Glutamatergic neuron (in vitro differentiated cells): ENCODE measurements around the gene BLID. TPM values are rescaled to one million over a fixed set of nuclear protein-coding genes. Genes with fewer than 3 reads are reported as not detected.

Experiments used
- DNase-seq: peaks from one replicate; pipeline ENCODE4 v3.0.0; 2022
- H3K27ac Mint-ChIP-seq: one replicate; pipeline ENCODE4 v1.8.0; 2020; ENCODE audit warnings: mild to moderate bottlenecking, mixed read lengths, inconsistent platforms; ENCODE audit not compliant: unreplicated experiment
- H3K27me3 Mint-ChIP-seq: one replicate; pipeline ENCODE4 v1.8.0; 2020; ENCODE audit warnings: mild to moderate bottlenecking, moderate library complexity, mixed read lengths, inconsistent platforms; ENCODE audit not compliant: unreplicated experiment
- H3K36me3 Mint-ChIP-seq: one replicate; pipeline ENCODE4 v1.8.0; 2020; ENCODE audit warnings: mild to moderate bottlenecking, mixed read lengths, inconsistent platforms; ENCODE audit not compliant: unreplicated experiment
- H3K4me1 Mint-ChIP-seq: one replicate; pipeline ENCODE4 v1.8.0; 2020; ENCODE audit warnings: mild to moderate bottlenecking, low read depth, mixed read lengths, inconsistent platforms; ENCODE audit not compliant: unreplicated experiment
- H3K4me3 Mint-ChIP-seq: one replicate; pipeline ENCODE4 v1.8.0; 2020; ENCODE audit warnings: mild to moderate bottlenecking, mixed read lengths, inconsistent platforms; ENCODE audit not compliant: unreplicated experiment
- H3K9me3 Mint-ChIP-seq: one replicate; pipeline ENCODE4 v1.8.0; 2020; ENCODE audit warnings: mild to moderate bottlenecking, moderate library complexity, mixed read lengths, inconsistent platforms; ENCODE audit not compliant: unreplicated experiment
- total RNA-seq: library from RNA; stranded (reverse); fragmentation: NEBNext Ultra II Directional; extraction: Animal tissue kit (Norgen Biotek cat#: 25700); gene quantifications from one replicate; pipeline ENCODE4 v1.2.1, GENCODE V29; 2021; ENCODE audit not compliant: unreplicated experiment
- TF ChIP-seq, protein P1 (sequence below): fragments of 200-600 bp; sonication (generic); IDR thresholded peaks from one replicate; pipeline ENCODE4 v1.5.0; 2021; ENCODE audit not compliant: partially characterized antibody, unreplicated experiment

The BLID gene
- total RNA-seq, 1 donor from 2014 or later: not detected

DNA sequence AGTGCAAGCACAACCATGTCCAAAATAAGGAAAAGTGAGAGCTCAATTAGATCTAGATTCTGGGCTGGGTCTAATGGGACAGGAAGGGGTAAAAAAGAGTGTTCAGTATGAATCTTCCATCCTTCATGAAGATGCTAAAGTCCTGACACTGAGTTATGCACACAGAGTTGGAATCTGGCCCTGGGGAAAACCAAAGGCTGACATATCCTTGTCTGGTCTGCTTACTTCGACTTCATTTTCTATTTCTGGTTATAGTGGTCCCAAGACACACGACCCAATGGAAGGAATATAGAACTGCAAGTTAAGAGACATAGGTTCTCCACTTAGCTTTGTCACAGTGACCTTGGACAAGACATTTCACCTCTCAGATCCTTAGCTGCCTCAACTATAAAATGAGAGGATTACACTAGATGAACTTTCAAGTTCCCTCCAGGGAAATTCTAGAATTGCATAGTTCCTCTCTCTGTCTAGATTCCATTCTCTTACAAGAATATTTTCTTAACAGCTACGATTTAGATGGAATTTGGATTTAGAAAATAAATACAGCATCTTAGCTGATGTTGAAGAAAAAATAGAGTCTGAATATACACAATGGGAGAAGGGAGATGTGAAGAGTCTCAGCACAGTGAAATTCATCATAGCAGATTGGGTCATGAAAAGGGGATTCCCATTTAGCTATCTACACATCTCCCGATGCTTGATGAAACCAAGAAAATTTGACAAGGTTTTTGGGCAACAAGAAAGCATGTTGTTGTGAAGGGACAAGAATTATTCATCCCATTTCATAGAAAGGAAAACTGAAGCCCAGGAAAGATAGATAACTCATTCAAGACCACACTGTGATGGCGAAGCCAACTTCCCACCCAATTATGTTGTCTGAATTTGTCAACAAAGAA is 3.3 kb downstream of the BLID start:
- H3K4me1 Mint-ChIP-seq: no peaks in the 10 kb centered on the region

DNA sequence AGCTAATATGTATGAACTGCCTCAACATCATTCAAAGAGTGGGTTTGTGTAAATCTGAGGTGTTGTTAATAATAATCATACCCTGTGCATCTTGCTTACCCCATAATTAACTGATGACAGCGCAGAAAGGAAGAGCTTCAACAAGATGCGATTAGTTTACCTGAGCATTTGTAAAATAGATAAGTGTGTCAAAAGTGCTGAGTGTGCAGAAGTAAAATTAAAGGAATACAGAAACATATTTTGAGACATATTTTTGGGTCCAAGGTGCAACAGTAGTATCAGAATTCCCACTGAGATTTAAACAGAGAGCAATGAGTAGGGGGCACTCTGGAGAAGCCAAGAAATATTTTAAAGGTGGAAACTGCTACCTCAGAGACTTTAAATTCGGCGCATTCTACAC is 6.1 kb downstream of the BLID start:
- no peak overlapping the region for H3K4me3 Mint-ChIP-seq
- H3K9me3 Mint-ChIP-seq: no peaks in the 10 kb centered on the region
- H3K27me3 Mint-ChIP-seq: no peaks in the 10 kb centered on the region
- H3K27ac Mint-ChIP-seq: no peak overlapping the region
- no peaks in the 10 kb centered on the region for H3K36me3 Mint-ChIP-seq
- H3K4me1 Mint-ChIP-seq: no peaks in the 10 kb centered on the region
- DNase-seq: no peak
- TF ChIP-seq, protein P1, sequence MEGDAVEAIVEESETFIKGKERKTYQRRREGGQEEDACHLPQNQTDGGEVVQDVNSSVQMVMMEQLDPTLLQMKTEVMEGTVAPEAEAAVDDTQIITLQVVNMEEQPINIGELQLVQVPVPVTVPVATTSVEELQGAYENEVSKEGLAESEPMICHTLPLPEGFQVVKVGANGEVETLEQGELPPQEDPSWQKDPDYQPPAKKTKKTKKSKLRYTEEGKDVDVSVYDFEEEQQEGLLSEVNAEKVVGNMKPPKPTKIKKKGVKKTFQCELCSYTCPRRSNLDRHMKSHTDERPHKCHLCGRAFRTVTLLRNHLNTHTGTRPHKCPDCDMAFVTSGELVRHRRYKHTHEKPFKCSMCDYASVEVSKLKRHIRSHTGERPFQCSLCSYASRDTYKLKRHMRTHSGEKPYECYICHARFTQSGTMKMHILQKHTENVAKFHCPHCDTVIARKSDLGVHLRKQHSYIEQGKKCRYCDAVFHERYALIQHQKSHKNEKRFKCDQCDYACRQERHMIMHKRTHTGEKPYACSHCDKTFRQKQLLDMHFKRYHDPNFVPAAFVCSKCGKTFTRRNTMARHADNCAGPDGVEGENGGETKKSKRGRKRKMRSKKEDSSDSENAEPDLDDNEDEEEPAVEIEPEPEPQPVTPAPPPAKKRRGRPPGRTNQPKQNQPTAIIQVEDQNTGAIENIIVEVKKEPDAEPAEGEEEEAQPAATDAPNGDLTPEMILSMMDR: no peak

More for the DNA sequence above, 3.3 kb downstream of the BLID start:
- TF ChIP-seq, protein P1: no peak
- no peaks in the 10 kb centered on the region for H3K27me3 Mint-ChIP-seq
- DNase-seq: no peak
- no peak overlapping the region for H3K27ac Mint-ChIP-seq
- H3K36me3 Mint-ChIP-seq: no peaks in the 10 kb centered on the region
- no peaks in the 10 kb centered on the region for H3K9me3 Mint-ChIP-seq
- no peak overlapping the region for H3K4me3 Mint-ChIP-seq

DNA sequence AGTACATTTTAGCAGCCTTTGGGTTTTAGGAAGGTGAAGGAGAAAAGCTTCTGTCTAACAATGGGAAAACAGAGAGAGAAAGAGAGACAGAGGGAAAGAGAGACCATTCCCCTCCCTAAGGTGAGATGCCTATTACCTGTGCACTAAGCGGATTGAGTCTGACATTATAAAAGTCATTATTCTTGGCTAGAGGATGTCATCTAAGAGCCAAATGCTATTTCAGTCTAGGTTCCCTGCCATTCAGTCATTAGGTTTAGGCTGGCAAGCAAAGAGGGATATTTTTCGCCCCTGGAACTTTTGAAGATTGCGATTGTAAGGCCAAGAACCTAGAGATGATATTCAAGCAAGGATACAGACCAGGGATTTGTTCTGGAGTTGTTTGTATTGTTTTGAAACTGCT is 7.2 kb downstream of the BLID start:
- Mint-ChIP-seq H3K27me3 (no peaks in the 10 kb centered on the region), H3K4me3 (no peak overlapping the region), H3K36me3 (no peaks in the 10 kb centered on the region), H3K4me1 (no peaks in the 10 kb centered on the region), H3K27ac (no peak overlapping the region), H3K9me3 (no peaks in the 10 kb centered on the region)
- DNase-seq: no peak
- TF ChIP-seq, protein P1: no peak

DNA sequence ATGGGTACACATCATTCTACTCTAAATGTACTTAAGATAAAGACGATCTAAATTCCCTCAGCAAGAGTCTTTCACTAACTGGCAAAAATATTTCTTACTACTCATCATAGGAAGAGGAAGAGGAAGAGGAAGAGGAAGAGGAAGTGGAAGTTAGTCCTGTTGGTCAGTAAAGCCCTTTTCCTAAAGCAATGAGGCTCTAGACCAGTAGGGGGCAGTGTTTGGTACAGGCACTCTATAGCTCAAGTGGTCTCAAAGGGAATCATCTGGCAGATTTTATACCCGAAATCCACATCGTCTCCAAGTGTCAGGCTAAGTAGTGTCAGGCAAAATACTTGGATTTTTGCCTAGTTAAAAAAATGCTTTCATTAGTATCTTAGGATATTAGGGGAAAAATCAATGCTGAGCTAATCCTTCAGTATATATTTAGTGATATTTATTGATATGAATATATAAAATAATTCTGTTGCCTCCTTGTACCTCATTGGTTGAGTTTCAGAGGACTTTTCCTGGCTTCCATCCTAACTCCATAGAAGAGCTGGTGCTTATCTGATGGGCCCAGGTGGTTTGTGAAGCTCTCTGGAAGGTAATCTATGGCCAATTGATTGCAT is 7.7 kb downstream of the BLID start:
- TF ChIP-seq, protein P1: peak; percentile 89
- H3K27me3 Mint-ChIP-seq: no peaks in the 10 kb centered on the region
- peak; percentile 29 for DNase-seq
- H3K4me1 Mint-ChIP-seq: no peaks in the 10 kb centered on the region
- H3K9me3 Mint-ChIP-seq: no peaks in the 10 kb centered on the region
- H3K4me3 Mint-ChIP-seq: no peak overlapping the region
- H3K36me3 Mint-ChIP-seq: no peaks in the 10 kb centered on the region
- no peak overlapping the region for H3K27ac Mint-ChIP-seq

DNA sequence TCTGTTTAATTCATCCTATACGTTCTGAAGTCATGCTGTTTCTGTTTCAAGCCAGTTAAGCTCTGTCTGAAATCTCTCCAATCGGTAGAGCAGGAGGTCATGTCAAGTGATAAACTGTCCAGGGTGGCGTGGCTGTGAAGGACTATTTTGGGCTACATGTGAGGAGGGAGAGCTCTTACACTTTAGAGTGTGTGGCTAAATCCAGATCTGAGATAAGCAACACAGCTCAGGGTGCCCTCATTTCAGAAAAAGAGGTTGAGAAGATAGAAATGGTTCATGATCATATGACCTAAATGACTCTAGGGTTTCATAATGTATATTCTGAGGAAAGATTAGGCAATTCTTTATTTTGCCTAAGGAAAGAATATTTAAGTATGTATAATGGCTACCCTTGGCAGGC is 8.4 kb downstream of the BLID start:
- TF ChIP-seq, protein P1: no peak
- Mint-ChIP-seq H3K9me3 (no peaks in the 10 kb centered on the region), H3K4me3 (no peak overlapping the region), H3K4me1 (no peaks in the 10 kb centered on the region), H3K27ac (no peak overlapping the region), H3K36me3 (no peaks in the 10 kb centered on the region), H3K27me3 (no peaks in the 10 kb centered on the region)
- no peak for DNase-seq
